Activated CD4-positive, alpha-beta T cell treated with anti-CD3 and anti-CD28 coated beads, Interleukin-2, amount 10 ng/mL, durations not matched to agents 7 days and 5 days (primary cell): ENCODE measurements around the gene TBC1D7. TPM values are rescaled to one million over a fixed set of nuclear protein-coding genes. Genes with fewer than 3 reads are reported as not detected.
"Not testable (repeated sequence)": the region's sequence is repeated elsewhere in the genome, so short reads cannot be mapped to it uniquely, and the experiment has no call there.

Experiments used
- CTCF ChIA-PET: fragments of 350-600 bp; sonication (Branson Sonifier 250); formaldehyde crosslinking; loops from one replicate; lab custom pipeline; 2021; ENCODE audit warnings: antibody characterized with exemption; lab: Charles Lee
- POLR2A ChIA-PET: fragments of 350-600 bp; sonication (Branson Sonifier 250); formaldehyde crosslinking; loops from one replicate; lab custom pipeline; 2021; ENCODE audit warnings: antibody characterized with exemption; lab: Charles Lee
- DNase-seq: peaks from one replicate; pipeline ENCODE4 v3.0.0-alpha.2; 2020
- H3K27ac Mint-ChIP-seq: one replicate; pipeline ENCODE4 v1.8.0; 2021; ENCODE audit warnings: mild to moderate bottlenecking, moderate library complexity, mixed read lengths
- H3K27me3 Mint-ChIP-seq: one replicate; pipeline ENCODE4 v1.8.0; 2021; ENCODE audit warnings: mixed read lengths
- H3K36me3 Mint-ChIP-seq: one replicate; pipeline ENCODE4 v1.8.0; 2021; ENCODE audit warnings: low read depth, mixed read lengths
- H3K4me1 Mint-ChIP-seq: one replicate; pipeline ENCODE4 v1.8.0; 2021; ENCODE audit warnings: mixed read lengths
- H3K4me3 Mint-ChIP-seq: one replicate; pipeline ENCODE4 v1.8.0; 2021; ENCODE audit warnings: mild to moderate bottlenecking, moderate library complexity, mixed read lengths
- H3K9me3 Mint-ChIP-seq: one replicate; pipeline ENCODE4 v1.8.0; 2021; ENCODE audit warnings: mixed read lengths
- total RNA-seq, 2 experiments: library from RNA; stranded (reverse); gene quantifications; one replicate each; pipeline ENCODE4 v1.2.3, GENCODE V29; 2021

Gene TBC1D7
- total RNA-seq, 2 experiments from 2014 or later, result 18.1 to 20.0 TPM

GRCh38 chr6:13332349-13332706 lies 4.0 kb upstream of the TBC1D7 start:
- Mint-ChIP-seq H3K4me3 (no peak overlapping the region), H3K4me1 (peaks cover 26% of the 10 kb centered on the region), H3K27ac (no peak overlapping the region), H3K9me3 (no peaks in the 10 kb centered on the region), H3K36me3 (no peaks in the 10 kb centered on the region), H3K27me3 (no peaks in the 10 kb centered on the region)
- no peak for DNase-seq
- ChIA-PET CTCF (interaction anchor here (1.3 to 2.0 kb wide), 2 partner anchors 16 to 242 kb away, joined by 3 to 8 read pairs; partner anchors contain the start of gene SIRT5), POLR2A (no interaction called here)

- POLR2A ChIA-PET, result interaction anchor here (1.4 kb wide), 1 partner anchor 26 kb away, joined by 4 read pairs; no protein-coding TSS in a partner anchor
- Mint-ChIP-seq H3K27me3 (no peaks in the 10 kb centered on the region), H3K36me3 (peaks cover under 1% of the 10 kb centered on the region), H3K4me1 (peaks cover 28% of the 10 kb centered on the region), H3K9me3 (no peaks in the 10 kb centered on the region), H3K27ac (no peak overlapping the region), H3K4me3 (no peak overlapping the region)
- CTCF ChIA-PET, result interaction anchor here (0.7 to 2.0 kb wide), 3 partner anchors 17 to 243 kb away, joined by 3 to 8 read pairs (median 4); partner anchors contain the start of gene SIRT5
- DNase-seq, result no peak
Observed at GRCh38 chr6:13331516-13332348, 3.4 kb upstream of the TBC1D7 start.

- Mint-ChIP-seq H3K36me3 (peaks cover 12% of the 10 kb centered on the region), H3K9me3 (no peaks in the 10 kb centered on the region), H3K4me3 (peak overlapping the region; percentile 91), H3K27ac (peak overlapping the region; percentile 97), H3K27me3 (no peaks in the 10 kb centered on the region), H3K4me1 (peaks cover 29% of the 10 kb centered on the region)
- no peak for DNase-seq
- CTCF ChIA-PET, result interaction anchor here (0.6 to 3.2 kb wide), 10 partner anchors 10 to 412 kb away, joined by 3 to 16 read pairs (median 4); partner anchors contain the start of genes NOL7 and SIRT5
- POLR2A ChIA-PET, result interaction anchor here (0.7 to 1.2 kb wide), 3 partner anchors 120 to 286 kb away, joined by 3 to 5 read pairs (median 4); partner anchors contain the start of gene NOL7
Observed at GRCh38 chr6:13328875-13329183, 492 bp upstream of the TBC1D7 start.

GRCh38 chr6:13327691-13328075 lies 654 bp downstream of the TBC1D7 start:
- H3K4me1 Mint-ChIP-seq, result peaks cover 29% of the 10 kb centered on the region
- no peaks in the 10 kb centered on the region for H3K27me3 Mint-ChIP-seq
- peak overlapping the region; percentile 97 for H3K27ac Mint-ChIP-seq
- DNase-seq, result no peak
- H3K9me3 Mint-ChIP-seq, result no peaks in the 10 kb centered on the region
- peaks cover 15% of the 10 kb centered on the region for H3K36me3 Mint-ChIP-seq
- ChIA-PET POLR2A (no interaction called here), CTCF (interaction anchor here (0.8 to 1.6 kb wide), 5 partner anchors 17 to 287 kb away, joined by 3 to 12 read pairs (median 4); partner anchors contain the start of genes NOL7 and SIRT5)
- peak overlapping the region; percentile 91 for H3K4me3 Mint-ChIP-seq

- DNase-seq, H3K9me3 Mint-ChIP-seq, H3K27ac Mint-ChIP-seq, CTCF ChIA-PET, POLR2A ChIA-PET, H3K27me3 Mint-ChIP-seq: not testable (repeated sequence)
- Mint-ChIP-seq H3K36me3 (peaks cover 23% of the 10 kb centered on the region), H3K4me3 (peak overlapping the region; percentile 27), H3K4me1 (peaks cover 29% of the 10 kb centered on the region)
Observed at GRCh38 chr6:13326031-13326586, 2.2 kb downstream of the TBC1D7 start.

GRCh38 chr6:13319891-13320564 lies 8.3 kb downstream of the TBC1D7 start:
- Mint-ChIP-seq H3K4me3 (no peak overlapping the region), H3K27ac (no peak overlapping the region), H3K4me1 (no peaks in the 10 kb centered on the region), H3K27me3 (no peaks in the 10 kb centered on the region), H3K36me3 (peaks cover 45% of the 10 kb centered on the region), H3K9me3 (no peaks in the 10 kb centered on the region)
- ChIA-PET POLR2A (no interaction called here), CTCF (interaction anchor here (0.8 to 1.6 kb wide), 2 partner anchors 10 to 422 kb away, joined by 3 read pairs; no protein-coding TSS in a partner anchor)
- no peak for DNase-seq

- ChIA-PET POLR2A (no interaction called here), CTCF (no interaction called here)
- H3K36me3 Mint-ChIP-seq, result peaks cover 51% of the 10 kb centered on the region
Observed at GRCh38 chr6:13318821-13319220, 9.5 kb downstream of the TBC1D7 start.

GRCh38 chr6:13315896-13316295 lies 12.4 kb downstream of the TBC1D7 start:
- ChIA-PET CTCF (interaction anchor here (0.8 kb wide), 1 partner anchor 168 kb away, joined by 3 read pairs; no protein-coding TSS in a partner anchor), POLR2A (no interaction called here)
- no peaks in the 10 kb centered on the region for H3K9me3 Mint-ChIP-seq
- H3K36me3 Mint-ChIP-seq, result peaks cover 49% of the 10 kb centered on the region
- DNase-seq, result no peak
- H3K27me3 Mint-ChIP-seq, result no peaks in the 10 kb centered on the region
- H3K4me1 Mint-ChIP-seq, result no peaks in the 10 kb centered on the region
- no peak overlapping the region for H3K27ac Mint-ChIP-seq
- H3K4me3 Mint-ChIP-seq, result no peak overlapping the region

More at GRCh38 chr6:13318821-13319220, 9.5 kb downstream of the TBC1D7 start:
- no peaks in the 10 kb centered on the region for H3K9me3 Mint-ChIP-seq
- no peak overlapping the region for H3K27ac Mint-ChIP-seq
- no peaks in the 10 kb centered on the region for H3K4me1 Mint-ChIP-seq
- no peak for DNase-seq
- no peak overlapping the region for H3K4me3 Mint-ChIP-seq
- no peaks in the 10 kb centered on the region for H3K27me3 Mint-ChIP-seq

GRCh38 chr6:13314806-13315205 lies 13.5 kb downstream of the TBC1D7 start:
- ChIA-PET POLR2A (no interaction called here), CTCF (interaction anchor here (0.7 to 1.0 kb wide), 2 partner anchors 22 to 668 kb away, joined by 3 to 4 read pairs; no protein-coding TSS in a partner anchor)
- Mint-ChIP-seq H3K4me3 (no peak overlapping the region), H3K27ac (no peak overlapping the region), H3K9me3 (no peaks in the 10 kb centered on the region), H3K4me1 (no peaks in the 10 kb centered on the region), H3K27me3 (no peaks in the 10 kb centered on the region), H3K36me3 (peaks cover 44% of the 10 kb centered on the region)
- no peak for DNase-seq

GRCh38 chr6:13311155-13311554 lies 17.2 kb downstream of the TBC1D7 start:
- POLR2A ChIA-PET, result no interaction called here

GRCh38 chr6:13308332-13308731 lies 20.0 kb downstream of the TBC1D7 start:
- ChIA-PET POLR2A (no interaction called here), CTCF (no interaction called here)

More at GRCh38 chr6:13311155-13311554, 17.2 kb downstream of the TBC1D7 start:
- DNase-seq, result no peak
- CTCF ChIA-PET, result interaction anchor here (0.6 to 1.5 kb wide), 4 partner anchors 9 to 16 kb away, joined by 3 to 4 read pairs (median 3); no protein-coding TSS in a partner anchor
- Mint-ChIP-seq H3K4me3 (no peak overlapping the region), H3K36me3 (peaks cover 51% of the 10 kb centered on the region), H3K9me3 (no peaks in the 10 kb centered on the region), H3K27me3 (no peaks in the 10 kb centered on the region), H3K27ac (no peak overlapping the region), H3K4me1 (no peaks in the 10 kb centered on the region)

GRCh38 chr6:13307508-13307995 lies 20.8 kb downstream of the TBC1D7 start:
- H3K27ac Mint-ChIP-seq, result no peak overlapping the region

More at GRCh38 chr6:13308332-13308731, 20.0 kb downstream of the TBC1D7 start:
- Mint-ChIP-seq H3K4me1 (peaks cover 12% of the 10 kb centered on the region), H3K27ac (no peak overlapping the region), H3K4me3 (no peak overlapping the region), H3K27me3 (no peaks in the 10 kb centered on the region), H3K36me3 (peaks cover 54% of the 10 kb centered on the region), H3K9me3 (no peaks in the 10 kb centered on the region)
- no peak for DNase-seq

More at GRCh38 chr6:13307508-13307995, 20.8 kb downstream of the TBC1D7 start:
- Mint-ChIP-seq H3K9me3 (no peaks in the 10 kb centered on the region), H3K4me3 (no peak overlapping the region), H3K27me3 (no peaks in the 10 kb centered on the region), H3K4me1 (peaks cover 20% of the 10 kb centered on the region), H3K36me3 (peaks cover 56% of the 10 kb centered on the region)
- DNase-seq, result no peak
- CTCF ChIA-PET, result no interaction called here
- POLR2A ChIA-PET, result no interaction called here
